Stomach (tissue), 9 donors: ENCODE measurements around the gene ACOT7. TPM values are rescaled to one million over a fixed set of nuclear protein-coding genes. Genes with fewer than 3 reads are reported as not detected.

Source experiments
- DNase-seq, 2 donors: peaks; one replicate each; pipeline versions ENCODE4 v3.0.0 to v3.0.0-alpha.2; 2013 to 2019
- H3K27ac ChIP-seq, 5 donors: fragments of 200-600 bp in 4 of 5; sonication (generic) in 4 of 5; one replicate each; pipeline ENCODE4 v1.5.1; 2013 to 2019; ENCODE audit warnings: mild to moderate bottlenecking in 1 of 5, moderate library complexity in 1 of 5
- H3K27me3 ChIP-seq, 3 donors: fragments of 200-600 bp; sonication (generic); one replicate each; pipeline ENCODE4 v1.5.1; 2017 to 2019; ENCODE audit warnings: mixed run types in 1 of 3
- H3K36me3 ChIP-seq, 4 donors: fragments of 200-600 bp; sonication (generic); 1 replicate in 3 of 4; 2 replicates in 1 of 4; pipeline ENCODE4 v1.5.1; 2016 to 2019
- H3K4me1 ChIP-seq, 4 donors: fragments of 200-600 bp; sonication (generic); one replicate each; pipeline ENCODE4 v1.5.1; 2016 to 2019
- H3K4me3 ChIP-seq, 4 donors: fragments of 200-600 bp; sonication (generic) in 3 of 4; one replicate each; pipeline ENCODE4 v1.5.1; 2016 to 2019; ENCODE audit warnings: mild to moderate bottlenecking in 1 of 4
- H3K9me3 ChIP-seq, 4 donors: fragments of 200-600 bp; sonication (generic); one replicate each; pipeline ENCODE4 v1.5.1; 2016 to 2019
- CTCF ChIP-seq, 7 experiments: fragments of 450-650 bp in 4 of 7; fragments of 200-600 bp in 3 of 7; sonication (generic) in 3 of 7; IDR thresholded peaks; one replicate each; pipeline ENCODE4 v1.5.1; 2016 to 2019; ENCODE audit warnings: antibody characterized with exemption in 7 of 7, control low read depth in 2 of 7, mild to moderate bottlenecking in 1 of 7
- EP300 ChIP-seq: sonication (generic); formaldehyde crosslinking; IDR thresholded peaks from one replicate; pipeline ENCODE4 v1.6.1; 2017; ENCODE audit warnings: antibody characterized with exemption
- POLR2A ChIP-seq, 4 donors: fragments of 450-650 bp; IDR thresholded peaks; one replicate each; pipeline ENCODE4 v1.6.1; 2016; ENCODE audit warnings: antibody characterized with exemption in 4 of 4, control low read depth in 2 of 4, mild to moderate bottlenecking in 1 of 4, moderate library complexity in 1 of 4
- POLR2AphosphoS5 ChIP-seq, 3 donors: sonication (generic); formaldehyde crosslinking; IDR thresholded peaks; one replicate each; pipeline ENCODE4 v1.6.1; 2016; ENCODE audit warnings: antibody characterized with exemption in 3 of 3
- WGBS, 5 donors: extraction: QIAGEN DNeasy Blood & Tissue Kit in 3 of 5; methylation state at CpG; one replicate each; pipeline versions ENCODE4 v1.1.5 to v1.1.7; 2013 to 2018; 5-methylcytosine and 5-hydroxymethylcytosine counted together
- intact Hi-C: fragments of 100-400 bp; cut with DNase I; formaldehyde crosslinking; loops from one replicate; pipeline ENCODE4 v1.15.1; 2023; ENCODE audit warnings: low total_unique reads
- polyA plus RNA-seq, 3 donors: library from polyadenylated mRNA; stranded (reverse); fragments of 200-250 nt; gene quantifications; one replicate each; pipeline ENCODE4 v1.2.3, GENCODE V29; 2013
- total RNA-seq, 5 donors: library from RNA; depleted of rRNA; stranded (reverse); fragments of >200 nt; gene quantifications; one replicate each; pipeline versions ENCODE4 v1.1.0 to v1.2.3, GENCODE V29; 2014 to 2016
- donor health status: healthy with polysubstance abuse.
- donor health status: Bipolar disorder and iron deficiency.
- donor health status: healthy.

Gene ACOT7
- total and polyA plus RNA-seq, 8 donors = 9.4 to 69.8 (median 19.4) TPM; not detected in 1

- Histone ChIP-seq H3K4me1 (peaks cover 11 to 34% (median 29%) of the 10 kb centered on the region in 4 donors), H3K9me3 (no peaks in the 10 kb centered on the region), H3K27me3 (peaks cover 0 to 37% (median 15%) of the 10 kb centered on the region in 3 donors), H3K27ac (no peak overlapping the region), H3K36me3 (peaks cover 0 to 11% (median 3%) of the 10 kb centered on the region in 4 donors), H3K4me3 (no peak overlapping the region)
- DNase-seq = no peak
- no peak for TF ChIP-seq POLR2A (IDR thresholded peaks at IDR 0.05)
- no peak for TF ChIP-seq EP300
- no peak for TF ChIP-seq CTCF (IDR thresholded peaks at IDR 0.05)
- TF ChIP-seq POLR2AphosphoS5 (IDR thresholded peaks at IDR 0.05) = no peak
- 85 to 92% (median 90%) methylated on average over 15 of the region's 15 CpGs for WGBS, 5 donors
- intact Hi-C loops = no loop called here
Measured at GRCh38 chr1:6265151-6265550, 128.4 kb downstream of the ACOT7 start.

GRCh38 chr1:6263716-6264115 is 129.9 kb downstream of the ACOT7 start:
- H3K4me1 ChIP-seq = peaks cover 13 to 41% (median 32%) of the 10 kb centered on the region in 4 donors
- DNase-seq = no peak
- H3K27ac ChIP-seq = no peak overlapping the region
- H3K27me3 ChIP-seq = peaks cover 0 to 52% (median 23%) of the 10 kb centered on the region in 3 donors
- H3K36me3 ChIP-seq = peaks cover 0 to 11% (median 3%) of the 10 kb centered on the region in 4 donors
- H3K4me3 ChIP-seq = no peak overlapping the region
- TF ChIP-seq POLR2AphosphoS5 (IDR thresholded peaks at IDR 0.05) = no peak
- no peak for TF ChIP-seq POLR2A (IDR thresholded peaks at IDR 0.05)
- TF ChIP-seq EP300 = no peak
- no peak for TF ChIP-seq CTCF (IDR thresholded peaks at IDR 0.05)
- intact Hi-C loops = no loop called here
- no peaks in the 10 kb centered on the region for H3K9me3 ChIP-seq
- WGBS, 5 donors = 72 to 79% (median 77%) methylated on average over 6 to 7 of the region's 7 CpGs

GRCh38 chr1:6262555-6263420 is 130.8 kb downstream of the ACOT7 start:
- no peak overlapping the region for H3K27ac ChIP-seq
- no peaks in the 10 kb centered on the region for H3K9me3 ChIP-seq
- intact Hi-C loops = no loop called here
- H3K36me3 ChIP-seq = peaks cover 0 to 11% (median 3%) of the 10 kb centered on the region in 4 donors
- whole genome bisulfite sequencing, 5 donors = 73 to 84% (median 78%) methylated on average over 7 to 25 of the region's 25 CpGs
- no peak overlapping the region for H3K4me3 ChIP-seq
- peak in 1 of 2 donors; percentile 86 for DNase-seq
- peaks cover 0 to 58% (median 23%) of the 10 kb centered on the region in 3 donors for H3K27me3 ChIP-seq
- H3K4me1 ChIP-seq = peaks cover 13 to 41% (median 32%) of the 10 kb centered on the region in 4 donors
- TF ChIP-seq EP300 (no peak), POLR2AphosphoS5 (IDR thresholded peaks at IDR 0.05) (no peak), CTCF (IDR thresholded peaks at IDR 0.05) (no peak), POLR2A (IDR thresholded peaks at IDR 0.05) (no peak)

GRCh38 chr1:6261615-6261995 is 132.0 kb downstream of the ACOT7 start:
- Histone ChIP-seq H3K9me3 (no peaks in the 10 kb centered on the region), H3K4me1 (peaks cover 13 to 41% (median 32%) of the 10 kb centered on the region in 4 donors), H3K27me3 (peaks cover 0 to 58% (median 23%) of the 10 kb centered on the region in 3 donors), H3K36me3 (peaks cover 0 to 11% (median 3%) of the 10 kb centered on the region in 4 donors), H3K4me3 (peak overlapping the region; percentile 51 to 74 (median 62)), H3K27ac (peak overlapping the region in 2 of 5 donors; percentile 42 to 66)
- intact Hi-C loops = no loop called here
- DNase-seq = peak in 1 of 2 donors; percentile 71
- TF ChIP-seq POLR2A (IDR thresholded peaks at IDR 0.05) (no peak), POLR2AphosphoS5 (IDR thresholded peaks at IDR 0.05) (no peak), EP300 (no peak), CTCF (IDR thresholded peaks at IDR 0.05) (no peak)
- WGBS, 5 donors = 8 to 24% (median 15%) methylated on average over 11 to 15 of the region's 15 CpGs
